ENCODE measurements around the gene GTF3C6. TPM values are rescaled to one million over a fixed set of nuclear protein-coding genes. Genes with fewer than 3 reads are reported as not detected.
A peak's percentile ranks its signal among the peaks of the same experiment; 100 is the strongest.

Gene GTF3C6
- total RNA-seq, 2 experiments from 2014 or later, result 87.5 to 89.9 TPM

DNA sequence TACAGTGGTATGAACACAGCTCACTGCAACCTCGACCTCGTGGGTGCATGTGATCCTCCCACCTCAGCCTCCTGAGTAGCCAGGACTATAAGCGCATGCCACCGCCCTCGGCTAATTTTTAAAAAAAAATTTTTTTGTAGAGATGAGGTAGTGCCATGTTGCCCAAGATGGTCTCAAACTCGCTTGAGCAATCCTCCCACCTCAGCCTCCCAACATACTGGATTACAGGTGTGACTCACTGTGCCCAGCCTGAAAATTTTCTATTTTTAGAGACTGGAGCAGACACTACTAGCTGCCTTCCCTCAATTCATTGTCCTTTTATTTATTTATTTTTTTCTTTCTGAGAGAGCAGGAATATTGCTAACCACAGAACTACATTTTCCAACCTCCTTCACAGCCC is 20.3 kb upstream of the GTF3C6 start:
- H3K27me3 Mint-ChIP-seq, result no peaks in the 10 kb centered on the region
- TF ChIP-seq, protein P1, sequence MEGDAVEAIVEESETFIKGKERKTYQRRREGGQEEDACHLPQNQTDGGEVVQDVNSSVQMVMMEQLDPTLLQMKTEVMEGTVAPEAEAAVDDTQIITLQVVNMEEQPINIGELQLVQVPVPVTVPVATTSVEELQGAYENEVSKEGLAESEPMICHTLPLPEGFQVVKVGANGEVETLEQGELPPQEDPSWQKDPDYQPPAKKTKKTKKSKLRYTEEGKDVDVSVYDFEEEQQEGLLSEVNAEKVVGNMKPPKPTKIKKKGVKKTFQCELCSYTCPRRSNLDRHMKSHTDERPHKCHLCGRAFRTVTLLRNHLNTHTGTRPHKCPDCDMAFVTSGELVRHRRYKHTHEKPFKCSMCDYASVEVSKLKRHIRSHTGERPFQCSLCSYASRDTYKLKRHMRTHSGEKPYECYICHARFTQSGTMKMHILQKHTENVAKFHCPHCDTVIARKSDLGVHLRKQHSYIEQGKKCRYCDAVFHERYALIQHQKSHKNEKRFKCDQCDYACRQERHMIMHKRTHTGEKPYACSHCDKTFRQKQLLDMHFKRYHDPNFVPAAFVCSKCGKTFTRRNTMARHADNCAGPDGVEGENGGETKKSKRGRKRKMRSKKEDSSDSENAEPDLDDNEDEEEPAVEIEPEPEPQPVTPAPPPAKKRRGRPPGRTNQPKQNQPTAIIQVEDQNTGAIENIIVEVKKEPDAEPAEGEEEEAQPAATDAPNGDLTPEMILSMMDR (IDR thresholded peaks at IDR 0.05), result no peak
- H3K9me3 Mint-ChIP-seq, result no peaks in the 10 kb centered on the region
- ChIA-PET CTCF (no interaction called here), POLR2A (no interaction called here)
- peaks cover 5% of the 10 kb centered on the region for H3K4me1 Mint-ChIP-seq (ENCODE audit: low read depth)
- H3K4me3 Mint-ChIP-seq, result no peak overlapping the region
- DNase-seq (no peak), ATAC-seq (no peak)
- H3K36me3 Mint-ChIP-seq (ENCODE audit: low read depth), result no peaks in the 10 kb centered on the region
- intact Hi-C loops (cut with micrococcal nuclease), result no loop called here
- H3K27ac Mint-ChIP-seq, result no peak overlapping the region

- Mint-ChIP-seq H3K4me3 (no peak overlapping the region), H3K4me1 (ENCODE audit: low read depth) (peaks cover 8% of the 10 kb centered on the region), H3K27ac (no peak overlapping the region), H3K36me3 (ENCODE audit: low read depth) (no peaks in the 10 kb centered on the region), H3K27me3 (no peaks in the 10 kb centered on the region), H3K9me3 (no peaks in the 10 kb centered on the region)
- peak; percentile 53 for ATAC-seq
- ChIA-PET CTCF (interaction anchor here (0.6 kb wide), 1 partner anchor 256 kb away, joined by 3 read pairs; no protein-coding TSS in a partner anchor), POLR2A (no interaction called here)
- intact Hi-C loops (cut with micrococcal nuclease), result loop anchor here (5.0 to 10.0 kb wide), 2 partner anchors 62 to 125 kb away; partner anchors contain the start of gene CDK19
- TF ChIP-seq, protein P1 (IDR thresholded peaks at IDR 0.05), result no peak
- DNase-seq, result no peak
Measured at GRCh38 chr6:110939429-110940200, 18.9 kb upstream of the GTF3C6 start.

DNA sequence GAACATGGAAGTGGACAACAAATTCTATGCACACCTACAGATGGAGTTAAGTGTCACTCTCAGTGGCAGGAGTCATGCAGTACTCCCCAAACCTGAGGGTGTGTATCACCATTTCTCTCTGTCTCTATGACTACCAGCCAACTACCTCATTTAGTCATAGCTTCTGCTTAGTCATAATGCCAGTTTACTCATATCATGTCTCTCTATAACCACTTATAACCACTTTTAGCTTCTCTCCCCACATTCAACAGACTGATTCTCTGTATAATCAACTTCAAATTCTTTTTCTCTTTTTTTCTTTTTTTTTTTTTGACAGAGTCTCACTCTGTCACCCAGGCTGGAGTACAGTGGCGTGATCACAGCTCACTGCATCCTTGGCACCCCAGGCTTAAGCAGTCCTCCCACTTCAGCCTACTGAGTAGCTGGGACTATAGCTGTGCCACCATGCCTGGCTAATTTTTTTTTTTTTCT is 13.8 kb upstream of the GTF3C6 start:
- Mint-ChIP-seq H3K27ac (peak overlapping the region; percentile 70), H3K9me3 (no peaks in the 10 kb centered on the region), H3K4me3 (no peak overlapping the region), H3K36me3 (ENCODE audit: low read depth) (no peaks in the 10 kb centered on the region), H3K4me1 (ENCODE audit: low read depth) (peaks cover 7% of the 10 kb centered on the region), H3K27me3 (no peaks in the 10 kb centered on the region)
- TF ChIP-seq, protein P1 (IDR thresholded peaks at IDR 0.05), result no peak
- peak; percentile 67 for DNase-seq
- ChIA-PET POLR2A (interaction anchor here (0.6 to 5.8 kb wide), 9 partner anchors 13 to 770 kb away, joined by 3 to 40 read pairs (median 5); partner anchors contain the start of genes AMD1, CDK19, GTF3C6 and RPF2), CTCF (interaction anchor here (0.6 to 1.7 kb wide), 7 partner anchors 11 to 416 kb away, joined by 3 to 8 read pairs (median 6); partner anchors contain the start of gene RPF2)
- peak; percentile 98 for ATAC-seq
- intact Hi-C loops (cut with micrococcal nuclease), result loop anchor here (5.0 to 10.0 kb wide), 2 partner anchors 67 to 130 kb away; partner anchors contain the start of gene CDK19

DNA sequence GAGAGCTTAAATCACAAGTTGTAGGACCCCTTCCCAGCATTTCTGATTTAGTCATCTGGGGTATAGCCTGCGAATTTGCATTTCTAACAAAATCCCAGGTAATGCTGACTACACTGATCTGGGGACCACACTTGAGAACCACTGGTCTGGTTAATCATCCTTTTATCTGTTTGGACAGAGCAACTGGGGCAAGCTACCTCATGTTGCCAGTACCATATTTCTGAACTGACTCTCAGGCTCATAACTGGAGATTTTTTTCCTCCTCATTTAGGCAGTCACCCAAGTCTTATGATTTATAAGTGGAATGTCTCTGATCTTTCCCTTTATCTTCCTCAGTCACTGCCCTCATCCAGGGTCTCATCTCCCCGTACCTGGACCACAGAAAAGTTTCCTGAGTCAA is 12.0 kb upstream of the GTF3C6 start:
- no peak for ATAC-seq
- H3K9me3 Mint-ChIP-seq, result no peaks in the 10 kb centered on the region
- H3K27me3 Mint-ChIP-seq, result no peaks in the 10 kb centered on the region
- no peak overlapping the region for H3K27ac Mint-ChIP-seq
- peaks cover 7% of the 10 kb centered on the region for H3K4me1 Mint-ChIP-seq (ENCODE audit: low read depth)
- H3K4me3 Mint-ChIP-seq, result no peak overlapping the region
- H3K36me3 Mint-ChIP-seq (ENCODE audit: low read depth), result no peaks in the 10 kb centered on the region
- ChIA-PET POLR2A (interaction anchor here (4.2 to 5.8 kb wide), 2 partner anchors 11 to 71 kb away, joined by 20 to 40 read pairs; partner anchors contain the start of genes AMD1 and GTF3C6), CTCF (interaction anchor here (0.6 to 3.5 kb wide), 4 partner anchors 11 to 419 kb away, joined by 3 to 22 read pairs (median 16); partner anchors contain the start of gene GTF3C6)
- TF ChIP-seq, protein P1 (IDR thresholded peaks at IDR 0.05), result no peak
- intact Hi-C loops (cut with micrococcal nuclease), result loop anchor here (10.0 kb wide), 1 partner anchor 132 kb away; the partner anchor contains the start of gene CDK19
- no peak for DNase-seq
